AG20443 (cell line): ENCODE measurements around the gene BTBD2.

Experiments
- DNase-seq: peaks from one replicate; pipeline ENCODE4 v3.0.0; 2012; ENCODE audit warnings: low spot score, mixed read lengths

BTBD2 gene

GRCh38 chr19:2050991-2051772 is 35.7 kb upstream of the BTBD2 start, which contains the start of gene MKNK2:
Gene MKNK2, minus strand, starts transcription at chr19:2051244. Its CDS starts 393 bp downstream, at chr19:2050851.
- peak; percentile 99 for DNase-seq

GRCh38 chr19:2050349-2050990 is 35.0 kb upstream of the BTBD2 start:
- peak; percentile 45 for DNase-seq

- peak; percentile 67 for DNase-seq
Measured at GRCh38 chr19:2049741-2050348, 34.3 kb upstream of the BTBD2 start.

- DNase-seq: no peak
Measured at GRCh38 chr19:2048959-2049740, 33.6 kb upstream of the BTBD2 start.

- DNase-seq: no peak
Measured at GRCh38 chr19:2048104-2048958, 32.8 kb upstream of the BTBD2 start.

GRCh38 chr19:2047449-2048103 is 32.1 kb upstream of the BTBD2 start:
- DNase-seq: no peak

- DNase-seq: no peak
Measured at GRCh38 chr19:2047076-2047448, 31.5 kb upstream of the BTBD2 start.

- DNase-seq: no peak
Measured at GRCh38 chr19:2046046-2046907, 30.8 kb upstream of the BTBD2 start.

- no peak for DNase-seq
Measured at GRCh38 chr19:2045501-2046045, 30.1 kb upstream of the BTBD2 start.

- no peak for DNase-seq
Measured at GRCh38 chr19:2044709-2045500, 29.4 kb upstream of the BTBD2 start.

GRCh38 chr19:2043961-2044708 is 28.6 kb upstream of the BTBD2 start:
- DNase-seq: no peak

GRCh38 chr19:2043251-2043641 is 27.7 kb upstream of the BTBD2 start:
- no peak for DNase-seq

GRCh38 chr19:2042485-2043250 is 27.2 kb upstream of the BTBD2 start:
- DNase-seq: no peak

GRCh38 chr19:2041683-2042484 is 26.4 kb upstream of the BTBD2 start:
- peak; percentile 89 for DNase-seq

- no peak for DNase-seq
Measured at GRCh38 chr19:2041433-2041682, 25.8 kb upstream of the BTBD2 start.

- no peak for DNase-seq
Measured at GRCh38 chr19:2040647-2041432, 25.3 kb upstream of the BTBD2 start.
